BLaER1 (cell line): Measurements from ENCODE around the gene FIBCD1.

Experiments used
- H3K27ac ChIP-seq: shearing (Covaris generic); formaldehyde crosslinking; 2 replicates; pipeline ENCODE4 v1.8.1; 2022
- H3K27me3 ChIP-seq: shearing (Covaris generic); formaldehyde crosslinking; 2 replicates; pipeline ENCODE4 v1.8.1; 2022
- H3K36me3 ChIP-seq: shearing (Covaris generic); formaldehyde crosslinking; 2 replicates; pipeline ENCODE4 v1.8.1; 2022
- H3K4me1 ChIP-seq: shearing (Covaris generic); formaldehyde crosslinking; 2 replicates; pipeline ENCODE4 v1.8.1; 2022
- H3K4me2 ChIP-seq: shearing (Covaris generic); formaldehyde crosslinking; 2 replicates; pipeline ENCODE4 v1.8.1; 2022
- H3K4me3 ChIP-seq: shearing (Covaris generic); formaldehyde crosslinking; 2 replicates; pipeline ENCODE4 v1.8.1; 2022
- H3K9ac ChIP-seq: shearing (Covaris generic); formaldehyde crosslinking; 2 replicates; pipeline ENCODE4 v1.8.1; 2022
- H3K9me3 ChIP-seq: shearing (Covaris generic); formaldehyde crosslinking; 2 replicates; pipeline ENCODE4 v1.8.1; 2022
- H4K20me1 ChIP-seq: shearing (Covaris generic); formaldehyde crosslinking; 2 replicates; pipeline ENCODE4 v1.8.1; 2022
- Cebpa-rat ChIP-seq: shearing (Covaris generic); IDR thresholded peaks from 2 replicates; pipeline ENCODE4 v1.8.1; 2022

The FIBCD1 gene

GRCh38 chr9:130924448-130924788 lies 14.6 kb downstream of the FIBCD1 start:
- H3K9ac ChIP-seq: no peak overlapping the region
- H3K27me3 ChIP-seq: peaks cover 21% of the 10 kb centered on the region
- H3K4me1 ChIP-seq: peaks cover 85% of the 10 kb centered on the region
- no peak overlapping the region for H3K27ac ChIP-seq
- no peak overlapping the region for H3K4me2 ChIP-seq
- H3K36me3 ChIP-seq: no peaks in the 10 kb centered on the region
- no peak overlapping the region for H3K4me3 ChIP-seq
- no peak for TF ChIP-seq Cebpa-rat
- H4K20me1 ChIP-seq: peaks cover 22% of the 10 kb centered on the region; the same call in 1 of the 2 replicates
- no peaks in the 10 kb centered on the region for H3K9me3 ChIP-seq

- H3K4me1 ChIP-seq: peaks cover 85% of the 10 kb centered on the region
- H3K27me3 ChIP-seq: peaks cover 26% of the 10 kb centered on the region
- no peak overlapping the region for H3K4me3 ChIP-seq
- H3K9ac ChIP-seq: no peak overlapping the region
- no peak overlapping the region for H3K27ac ChIP-seq
- no peak overlapping the region for H3K4me2 ChIP-seq
- no peaks in the 10 kb centered on the region for H3K36me3 ChIP-seq
- no peaks in the 10 kb centered on the region for H3K9me3 ChIP-seq
- no peak for TF ChIP-seq Cebpa-rat
- H4K20me1 ChIP-seq: peaks cover 21% of the 10 kb centered on the region; the same call in 1 of the 2 replicates
These were observed 15.2 kb downstream of the FIBCD1 start for GRCh38 chr9:130923611-130924447.

- Histone ChIP-seq H3K27ac (no peak overlapping the region), H3K9ac (no peak overlapping the region), H3K27me3 (peaks cover 31% of the 10 kb centered on the region), H3K4me1 (peaks cover 85% of the 10 kb centered on the region), H4K20me1 (peaks cover 15% of the 10 kb centered on the region; the same call in 1 of the 2 replicates), H3K4me2 (peak overlapping the region; percentile 78), H3K9me3 (no peaks in the 10 kb centered on the region), H3K36me3 (no peaks in the 10 kb centered on the region), H3K4me3 (no peak overlapping the region)
- TF ChIP-seq Cebpa-rat: no peak
These were observed 16.0 kb downstream of the FIBCD1 start for GRCh38 chr9:130922893-130923610.

- H3K27ac ChIP-seq: peak overlapping the region; percentile 12; the same call in 1 of the 2 replicates
- no peaks in the 10 kb centered on the region for H3K9me3 ChIP-seq
- no peaks in the 10 kb centered on the region for H3K36me3 ChIP-seq
- peaks cover 9% of the 10 kb centered on the region; the same call in 1 of the 2 replicates for H4K20me1 ChIP-seq
- no peak for TF ChIP-seq Cebpa-rat
- peak overlapping the region; percentile 78 for H3K4me2 ChIP-seq
- H3K27me3 ChIP-seq: peaks cover 31% of the 10 kb centered on the region
- peaks cover 85% of the 10 kb centered on the region for H3K4me1 ChIP-seq
- no peak overlapping the region for H3K4me3 ChIP-seq
- no peak overlapping the region for H3K9ac ChIP-seq
These were observed 16.8 kb downstream of the FIBCD1 start for GRCh38 chr9:130921989-130922892.

- H3K27me3 ChIP-seq: peaks cover 31% of the 10 kb centered on the region
- H3K4me2 ChIP-seq: peak overlapping the region; percentile 78
- no peak overlapping the region for H3K4me3 ChIP-seq
- no peak for TF ChIP-seq Cebpa-rat
- peaks cover under 1% of the 10 kb centered on the region; the same call in 1 of the 2 replicates for H4K20me1 ChIP-seq
- no peaks in the 10 kb centered on the region for H3K36me3 ChIP-seq
- H3K27ac ChIP-seq: peak overlapping the region; percentile 12; the same call in 1 of the 2 replicates
- H3K9me3 ChIP-seq: no peaks in the 10 kb centered on the region
- H3K9ac ChIP-seq: no peak overlapping the region
- peaks cover 85% of the 10 kb centered on the region for H3K4me1 ChIP-seq
These were observed 17.6 kb downstream of the FIBCD1 start for GRCh38 chr9:130921300-130921988.

- Histone ChIP-seq H3K27me3 (peaks cover 31% of the 10 kb centered on the region), H3K4me1 (peaks cover 83% of the 10 kb centered on the region), H4K20me1 (no peaks in the 10 kb centered on the region; the same call in 1 of the 2 replicates), H3K36me3 (no peaks in the 10 kb centered on the region), H3K27ac (peak overlapping the region; percentile 13; the same call in 1 of the 2 replicates), H3K9ac (no peak overlapping the region), H3K4me2 (peak overlapping the region; percentile 78), H3K9me3 (no peaks in the 10 kb centered on the region), H3K4me3 (no peak overlapping the region)
- TF ChIP-seq Cebpa-rat: no peak
These were observed 18.2 kb downstream of the FIBCD1 start for GRCh38 chr9:130920762-130921299.

GRCh38 chr9:130920233-130920632 lies 18.8 kb downstream of the FIBCD1 start:
- no peaks in the 10 kb centered on the region; the same call in 1 of the 2 replicates for H4K20me1 ChIP-seq
- H3K9ac ChIP-seq: no peak overlapping the region
- H3K27ac ChIP-seq: no peak overlapping the region
- peak overlapping the region; percentile 78 for H3K4me2 ChIP-seq
- H3K4me3 ChIP-seq: no peak overlapping the region
- peaks cover 82% of the 10 kb centered on the region for H3K4me1 ChIP-seq
- H3K9me3 ChIP-seq: no peaks in the 10 kb centered on the region
- H3K27me3 ChIP-seq: peaks cover 31% of the 10 kb centered on the region
- H3K36me3 ChIP-seq: no peaks in the 10 kb centered on the region
- no peak for TF ChIP-seq Cebpa-rat

- Histone ChIP-seq H3K4me1 (peaks cover 84% of the 10 kb centered on the region), H3K4me2 (peak overlapping the region; percentile 78), H3K4me3 (no peak overlapping the region), H3K27ac (0 out of 2 replicates have a peak overlapping the region, but pooled peaks have one; percentile 41), H4K20me1 (no peaks in the 10 kb centered on the region; the same call in 1 of the 2 replicates), H3K9ac (peak overlapping the region; percentile 22; the same call in 1 of the 2 replicates), H3K27me3 (peaks cover 31% of the 10 kb centered on the region), H3K9me3 (no peaks in the 10 kb centered on the region), H3K36me3 (no peaks in the 10 kb centered on the region)
- no peak for TF ChIP-seq Cebpa-rat
These were observed 19.4 kb downstream of the FIBCD1 start for GRCh38 chr9:130919559-130920145.
